ENCODE measurements around the gene FLOT2. TPM values are rescaled to one million over a fixed set of nuclear protein-coding genes. Genes with fewer than 3 reads are reported as not detected.
"Not testable (repeated sequence)": the region's sequence is repeated elsewhere in the genome, so short reads cannot be mapped to it uniquely, and the experiment has no call there.

The FLOT2 gene
- polyA plus RNA-seq, 1 of the 3 experiments (the other 2 are of a cell fraction), result 105 TPM

DNA sequence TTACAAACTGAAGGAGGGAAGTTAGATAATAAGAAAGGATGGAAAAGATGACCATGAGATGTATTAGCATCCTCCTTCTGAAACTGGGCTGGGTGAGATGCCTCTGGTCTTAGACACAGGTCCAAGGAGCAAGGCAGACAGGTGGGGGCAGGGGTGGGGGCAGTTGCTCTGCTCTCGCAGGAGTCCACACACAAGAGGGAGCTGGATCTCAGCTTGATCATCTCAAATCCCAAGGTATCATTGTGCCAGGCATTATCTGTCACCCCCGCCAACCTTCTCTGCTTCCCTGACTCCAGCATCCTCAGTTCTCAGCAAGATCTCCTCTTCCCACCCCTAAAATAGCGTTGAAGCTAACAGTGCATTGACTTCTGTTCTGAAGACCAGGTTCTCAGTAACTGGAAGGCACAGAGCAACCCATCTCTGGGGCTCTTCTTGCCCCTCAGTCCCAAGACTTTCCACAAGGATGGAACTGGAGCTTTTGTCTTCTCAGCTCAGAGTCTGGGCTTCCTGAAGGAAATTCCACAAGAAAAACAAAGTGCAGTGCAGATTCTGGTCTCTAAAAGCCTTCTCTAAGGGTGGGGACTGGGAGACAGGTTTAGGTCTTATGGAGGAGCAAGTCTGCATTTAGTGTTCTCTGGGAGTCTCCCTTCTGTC is 1.6 kb downstream of the FLOT2 start:
- Histone ChIP-seq H3K27me3 (ENCODE audit: insufficient read depth) (no peaks in the 10 kb centered on the region), H3K9me2 (no peaks in the 10 kb centered on the region), H2AFZ (ENCODE audit: low read depth) (0 out of 2 replicates have a peak overlapping the region, but pooled peaks have one; percentile 93), H3F3A (replicated peaks; ENCODE audit: insufficient read depth) (peaks cover 16% of the 10 kb centered on the region), H3K27ac (ENCODE audit: low read depth in 2 of 2, low read length in 1 of 2) (peak overlapping the region in 1 of 2 experiments; percentile 85; a peak in 1 of 4 replicates), H4K20me1 (ENCODE audit: insufficient read depth) (no peaks in the 10 kb centered on the region), H3K4me1 (ENCODE audit: control insufficient read depth in 1 of 2, insufficient read depth in 2 of 2, low read depth in 1 of 2, low read length in 1 of 2) (peaks cover 15 to 18% of the 10 kb centered on the region in 2 experiments; a peak in 2 of 4 replicates), H3K9ac (peak overlapping the region; percentile 77; the same call in 1 of the 2 replicates), H3K4me3 (ENCODE audit: low read depth in 2 of 2, low read length in 1 of 2) (peak overlapping the region; percentile 76 to 98), H3K4me2 (peak overlapping the region; percentile 99), H3K79me2 (ENCODE audit: insufficient read depth) (peaks cover 59% of the 10 kb centered on the region), H3K9me3 (no peaks in the 10 kb centered on the region), H3K36me3 (replicated peaks in 1 of 2; ENCODE audit: control insufficient read depth in 1 of 2, insufficient read depth in 2 of 2, low read length in 1 of 2) (peaks cover 0 to 2% of the 10 kb centered on the region in 2 experiments)
- 70% methylated on average over 2 of the region's 3 CpGs for WGBS (ENCODE audit: low lambda C conversion rate)
- TF ChIP-seq, protein P1, sequence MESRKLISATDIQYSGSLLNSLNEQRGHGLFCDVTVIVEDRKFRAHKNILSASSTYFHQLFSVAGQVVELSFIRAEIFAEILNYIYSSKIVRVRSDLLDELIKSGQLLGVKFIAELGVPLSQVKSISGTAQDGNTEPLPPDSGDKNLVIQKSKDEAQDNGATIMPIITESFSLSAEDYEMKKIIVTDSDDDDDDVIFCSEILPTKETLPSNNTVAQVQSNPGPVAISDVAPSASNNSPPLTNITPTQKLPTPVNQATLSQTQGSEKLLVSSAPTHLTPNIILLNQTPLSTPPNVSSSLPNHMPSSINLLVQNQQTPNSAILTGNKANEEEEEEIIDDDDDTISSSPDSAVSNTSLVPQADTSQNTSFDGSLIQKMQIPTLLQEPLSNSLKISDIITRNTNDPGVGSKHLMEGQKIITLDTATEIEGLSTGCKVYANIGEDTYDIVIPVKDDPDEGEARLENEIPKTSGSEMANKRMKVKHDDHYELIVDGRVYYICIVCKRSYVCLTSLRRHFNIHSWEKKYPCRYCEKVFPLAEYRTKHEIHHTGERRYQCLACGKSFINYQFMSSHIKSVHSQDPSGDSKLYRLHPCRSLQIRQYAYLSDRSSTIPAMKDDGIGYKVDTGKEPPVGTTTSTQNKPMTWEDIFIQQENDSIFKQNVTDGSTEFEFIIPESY (IDR thresholded peaks at IDR 0.05; ENCODE audit: borderline replicate concordance, low read depth), result no peak
- POLR2A ChIA-PET, result no interaction called here
- DNase-seq, result no peak
- CTCF ChIA-PET, result interaction anchor here (0.6 to 9.0 kb wide), 8 partner anchors 12 to 203 kb away, joined by 3 to 95 read pairs (median 5); partner anchors contain the start of gene TLCD1

- peaks cover 55% of the 10 kb centered on the region for H3K79me2 ChIP-seq (ENCODE audit: insufficient read depth)
- not testable (repeated sequence) for H3K27ac ChIP-seq (ENCODE audit: low read depth in 2 of 2, low read length in 1 of 2); H4K20me1 ChIP-seq (ENCODE audit: insufficient read depth); H3K9ac ChIP-seq; H2AFZ ChIP-seq (ENCODE audit: low read depth); H3K4me3 ChIP-seq (ENCODE audit: low read depth in 2 of 2, low read length in 1 of 2); H3K9me3 ChIP-seq; H3K27me3 ChIP-seq (ENCODE audit: insufficient read depth); H3K9me2 ChIP-seq; DNase-seq; H3K36me3 ChIP-seq (replicated peaks in 1 of 2; ENCODE audit: control insufficient read depth in 1 of 2, insufficient read depth in 2 of 2, low read length in 1 of 2); H3K4me2 ChIP-seq
- CTCF ChIA-PET, result interaction anchor here (1.3 to 3.9 kb wide), 4 partner anchors 10 to 166 kb away, joined by 4 to 24 read pairs (median 6); partner anchors contain the start of gene DHRS13
- POLR2A ChIA-PET, result interaction anchor here (0.7 kb wide), 1 partner anchor 683 kb away, joined by 3 read pairs; no protein-coding TSS in a partner anchor
- H3F3A ChIP-seq (replicated peaks; ENCODE audit: insufficient read depth), result peaks cover 13% of the 10 kb centered on the region
- WGBS (ENCODE audit: low lambda C conversion rate), result 95% methylated on average over 16 of the region's 16 CpGs
- H3K4me1 ChIP-seq (ENCODE audit: control insufficient read depth in 1 of 2, insufficient read depth in 2 of 2, low read depth in 1 of 2, low read length in 1 of 2), result peaks cover 15 to 18% of the 10 kb centered on the region in 2 experiments; a peak in 2 of 4 replicates
Observed at GRCh38 chr17:28893248-28894183, 4.0 kb downstream of the FLOT2 start.

- Histone ChIP-seq H3F3A (replicated peaks; ENCODE audit: insufficient read depth) (peaks cover 11% of the 10 kb centered on the region), H3K36me3 (replicated peaks in 1 of 2; ENCODE audit: control insufficient read depth in 1 of 2, insufficient read depth in 2 of 2, low read length in 1 of 2) (peaks cover 0 to 2% of the 10 kb centered on the region in 2 experiments), H3K79me2 (ENCODE audit: insufficient read depth) (peaks cover 43% of the 10 kb centered on the region), H3K4me3 (ENCODE audit: low read depth in 2 of 2, low read length in 1 of 2) (no peak overlapping the region), H3K9me3 (no peaks in the 10 kb centered on the region), H2AFZ (ENCODE audit: low read depth) (no peak overlapping the region), H3K27me3 (ENCODE audit: insufficient read depth) (no peaks in the 10 kb centered on the region), H3K27ac (ENCODE audit: low read depth in 2 of 2, low read length in 1 of 2) (no peak overlapping the region), H3K4me2 (no peak overlapping the region), H4K20me1 (ENCODE audit: insufficient read depth) (0 out of 2 replicates have a peak, but pooled peaks cover 3% of the 10 kb centered on the region), H3K9ac (no peak overlapping the region), H3K4me1 (ENCODE audit: control insufficient read depth in 1 of 2, insufficient read depth in 2 of 2, low read depth in 1 of 2, low read length in 1 of 2) (peaks cover 8 to 13% of the 10 kb centered on the region in 2 experiments; a peak in 2 of 4 replicates), H3K9me2 (no peaks in the 10 kb centered on the region)
- POLR2A ChIA-PET, result no interaction called here
- no peak for DNase-seq
- 98% methylated on average over 4 of the region's 4 CpGs for WGBS (ENCODE audit: low lambda C conversion rate)
- TF ChIP-seq GABPA (IDR thresholded peaks at IDR 0.05; ENCODE audit: low read depth) (no peak), TEAD4 (IDR thresholded peaks at IDR 0.05; ENCODE audit: borderline replicate concordance, insufficient read depth) (no peak), REST (IDR thresholded peaks at IDR 0.05; ENCODE audit: low read depth, low read length) (no peak), ELF1 (IDR thresholded peaks at IDR 0.05) (no peak)
- TF ChIP-seq, protein P2, sequence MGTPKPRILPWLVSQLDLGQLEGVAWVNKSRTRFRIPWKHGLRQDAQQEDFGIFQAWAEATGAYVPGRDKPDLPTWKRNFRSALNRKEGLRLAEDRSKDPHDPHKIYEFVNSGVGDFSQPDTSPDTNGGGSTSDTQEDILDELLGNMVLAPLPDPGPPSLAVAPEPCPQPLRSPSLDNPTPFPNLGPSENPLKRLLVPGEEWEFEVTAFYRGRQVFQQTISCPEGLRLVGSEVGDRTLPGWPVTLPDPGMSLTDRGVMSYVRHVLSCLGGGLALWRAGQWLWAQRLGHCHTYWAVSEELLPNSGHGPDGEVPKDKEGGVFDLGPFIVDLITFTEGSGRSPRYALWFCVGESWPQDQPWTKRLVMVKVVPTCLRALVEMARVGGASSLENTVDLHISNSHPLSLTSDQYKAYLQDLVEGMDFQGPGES (IDR thresholded peaks at IDR 0.05; ENCODE audit: low read depth, low read length), result no peak
- CTCF ChIA-PET, result interaction anchor here (0.9 to 3.9 kb wide), 5 partner anchors 9 to 128 kb away, joined by 4 to 24 read pairs (median 5); partner anchors contain the start of gene DHRS13
Observed at GRCh38 chr17:28892024-28892423, 5.5 kb downstream of the FLOT2 start.
